Progenitor cell of endocrine pancreas (in vitro differentiated cells): ENCODE results near the gene DLGAP4. TPM values are rescaled to one million over a fixed set of nuclear protein-coding genes. Genes with fewer than 3 reads are reported as not detected.

Experiments used
- DNase-seq: peaks from one replicate; pipeline ENCODE4 v3.0.0; 2021; ENCODE audit warnings: low spot score; ENCODE audit not compliant: unreplicated experiment
- H3K27ac Mint-ChIP-seq: 2 replicates; pipeline ENCODE4 v1.8.0; 2021; ENCODE audit warnings: mild to moderate bottlenecking, moderate library complexity, mixed read lengths
- H3K27me3 Mint-ChIP-seq: 2 replicates; pipeline ENCODE4 v1.8.0; 2021; ENCODE audit warnings: mixed read lengths
- H3K36me3 Mint-ChIP-seq: 2 replicates; pipeline ENCODE4 v1.8.0; 2022; ENCODE audit warnings: mixed read lengths; ENCODE audit not compliant: insufficient read depth
- H3K4me1 Mint-ChIP-seq: 2 replicates; pipeline ENCODE4 v1.8.0; 2021; ENCODE audit warnings: low read depth, mixed read lengths
- H3K4me3 Mint-ChIP-seq: 2 replicates; pipeline ENCODE4 v1.8.0; 2021; ENCODE audit warnings: low read depth, mild to moderate bottlenecking, moderate library complexity, mixed read lengths
- H3K9me3 Mint-ChIP-seq: 2 replicates; pipeline ENCODE4 v1.8.0; 2021; ENCODE audit warnings: low read depth, mixed read lengths
- CTCF ChIP-seq: fragments of 200-600 bp; sonication (generic); IDR thresholded peaks from one replicate; pipeline ENCODE4 v1.5.0; 2021; ENCODE audit warnings: antibody characterized with exemption, mild to moderate bottlenecking; ENCODE audit not compliant: unreplicated experiment
- total RNA-seq: library from RNA; stranded (reverse); gene quantifications from 2 replicates; pipeline ENCODE4 v1.2.1, GENCODE V29; 2021

DLGAP4 gene
- total RNA-seq, 1 donor from 2014 or later, result 109 TPM

- no peak overlapping the region for H3K4me3 Mint-ChIP-seq
- TF ChIP-seq CTCF, result no peak
- no peaks in the 10 kb centered on the region for H3K4me1 Mint-ChIP-seq
- no peak for DNase-seq
- no peaks in the 10 kb centered on the region for H3K9me3 Mint-ChIP-seq
- peaks cover 14% of the 10 kb centered on the region for H3K27me3 Mint-ChIP-seq
- no peak overlapping the region for H3K27ac Mint-ChIP-seq
- no peaks in the 10 kb centered on the region for H3K36me3 Mint-ChIP-seq
Observed at GRCh38 chr20:36359668-36360406, 53.7 kb downstream of the DLGAP4 start.

GRCh38 chr20:36360429-36360828, 54.3 kb downstream of the DLGAP4 start:
- Mint-ChIP-seq H3K9me3 (no peaks in the 10 kb centered on the region), H3K4me1 (no peaks in the 10 kb centered on the region), H3K4me3 (no peak overlapping the region), H3K27me3 (peaks cover 16% of the 10 kb centered on the region), H3K36me3 (no peaks in the 10 kb centered on the region), H3K27ac (no peak overlapping the region)
- DNase-seq, result no peak
- no peak for TF ChIP-seq CTCF

DNA sequence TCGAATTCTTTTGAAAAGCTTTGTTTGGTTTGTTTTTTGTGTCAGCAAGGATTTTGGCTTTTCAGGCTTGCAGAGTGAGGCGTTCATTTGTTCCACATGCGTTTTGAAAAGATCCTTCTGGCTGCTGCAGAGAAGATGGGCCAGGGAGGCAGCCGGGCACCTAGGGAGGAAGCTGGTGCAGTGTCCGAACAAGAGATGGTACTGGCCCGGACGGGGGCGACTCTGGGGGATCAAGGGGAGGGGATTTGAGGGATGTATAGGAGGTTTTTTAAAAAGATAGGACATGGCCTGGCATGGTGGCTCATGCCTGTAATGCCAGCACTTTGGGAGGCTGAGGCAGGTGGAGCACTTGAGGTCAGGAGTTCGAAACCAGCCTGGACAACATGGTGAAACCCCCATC, 55.3 kb downstream of the DLGAP4 start:
- DNase-seq, result no peak
- H3K9me3 Mint-ChIP-seq, result no peaks in the 10 kb centered on the region
- TF ChIP-seq CTCF, result no peak
- no peak overlapping the region for H3K27ac Mint-ChIP-seq
- H3K36me3 Mint-ChIP-seq, result no peaks in the 10 kb centered on the region
- peaks cover 17% of the 10 kb centered on the region for H3K27me3 Mint-ChIP-seq
- no peaks in the 10 kb centered on the region for H3K4me1 Mint-ChIP-seq
- H3K4me3 Mint-ChIP-seq, result no peak overlapping the region

- no peak overlapping the region for H3K27ac Mint-ChIP-seq
- H3K36me3 Mint-ChIP-seq, result no peaks in the 10 kb centered on the region
- no peaks in the 10 kb centered on the region for H3K4me1 Mint-ChIP-seq
- TF ChIP-seq CTCF, result no peak
- DNase-seq, result no peak
- no peaks in the 10 kb centered on the region for H3K9me3 Mint-ChIP-seq
- no peak overlapping the region for H3K4me3 Mint-ChIP-seq
- peaks cover 16% of the 10 kb centered on the region for H3K27me3 Mint-ChIP-seq
Observed at GRCh38 chr20:36362261-36362660, 56.1 kb downstream of the DLGAP4 start.

DNA sequence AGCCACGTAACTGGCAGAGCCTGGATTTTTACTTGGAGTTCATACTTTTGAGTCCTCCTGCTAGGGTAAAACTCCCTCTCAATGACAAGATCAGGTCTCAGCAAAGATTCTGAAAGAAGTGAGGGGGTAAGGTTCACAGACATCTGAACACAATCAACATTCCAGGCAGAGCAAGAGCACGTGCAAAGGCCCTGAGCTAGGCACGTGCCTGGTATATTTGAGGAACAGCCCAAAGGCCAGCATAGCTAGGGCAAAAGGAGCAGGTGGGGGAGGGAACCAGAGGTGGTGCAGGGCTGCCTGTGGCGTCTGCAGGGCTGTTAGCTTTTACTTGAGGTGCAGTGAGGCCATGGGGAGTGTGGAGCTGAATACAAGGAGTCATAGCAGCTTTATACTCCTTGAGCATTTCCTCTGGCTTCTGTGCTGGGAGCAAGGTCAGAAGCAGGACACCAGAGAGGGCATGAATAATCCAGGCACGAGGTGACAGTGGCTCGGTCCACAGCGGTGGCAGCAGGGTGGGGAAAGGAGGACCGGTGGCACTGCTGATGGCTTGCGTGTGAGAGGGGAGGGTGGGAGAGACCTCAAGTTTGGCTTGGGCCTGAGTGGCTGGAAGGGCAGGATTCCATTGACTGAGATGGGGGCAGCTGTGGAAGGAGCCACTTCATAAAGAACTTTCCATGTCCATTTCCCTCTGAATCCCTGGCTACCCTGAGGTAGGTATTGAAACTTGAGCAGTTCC, 57.0 kb downstream of the DLGAP4 start:
- no peak overlapping the region for H3K4me3 Mint-ChIP-seq
- no peak for DNase-seq
- peaks cover 15% of the 10 kb centered on the region for H3K27me3 Mint-ChIP-seq

More for the DNA sequence above, 57.0 kb downstream of the DLGAP4 start:
- H3K9me3 Mint-ChIP-seq, result no peaks in the 10 kb centered on the region
- no peaks in the 10 kb centered on the region for H3K36me3 Mint-ChIP-seq
- no peak for TF ChIP-seq CTCF
- H3K4me1 Mint-ChIP-seq, result no peaks in the 10 kb centered on the region
- H3K27ac Mint-ChIP-seq, result no peak overlapping the region
